Pulmonary artery endothelial cell (primary cell): ENCODE data around the gene CLCN5. TPM values are rescaled to one million over a fixed set of nuclear protein-coding genes. Genes with fewer than 3 reads are reported as not detected.

Experiments
- total RNA-seq: library from RNA; depleted of rRNA; stranded (reverse); fragments of >200 nt; gene quantifications from 2 replicates; pipeline ENCODE4 v1.2.3, GENCODE V29; 2014

The CLCN5 gene
- total RNA-seq, 1 donor from 2014 or later: 7.8 TPM

Other genes with a start within 250 kb of the CLCN5 start
- gene PAGE1, start 226.6 kb upstream of the CLCN5 start, total RNA-seq: not detected in 2 replicates
- not detected in 2 replicates for gene PAGE4, start 93.3 kb upstream of the CLCN5 start, total RNA-seq
- 3.5 and 3.6 TPM in 2 replicates for gene USP27X, start 43.1 kb upstream of the CLCN5 start, total RNA-seq